Stimulated activated CD8-positive, alpha-beta memory T cell treated with anti-CD3 and anti-CD28 coated beads, Interleukin-2, amount 100 ng/mL, for 1 hour (primary cell): Measurements from ENCODE around the gene LEKR1.
"Not testable (repeated sequence)": the region's sequence is repeated elsewhere in the genome, so short reads cannot be mapped to it uniquely, and the experiment has no call there.

Experiments
- DNase-seq, 2 donors: peaks; one replicate each; pipeline ENCODE4 v3.0.0-alpha.2; 2020; ENCODE audit warnings: low read depth in 2 of 2

The LEKR1 gene

DNA sequence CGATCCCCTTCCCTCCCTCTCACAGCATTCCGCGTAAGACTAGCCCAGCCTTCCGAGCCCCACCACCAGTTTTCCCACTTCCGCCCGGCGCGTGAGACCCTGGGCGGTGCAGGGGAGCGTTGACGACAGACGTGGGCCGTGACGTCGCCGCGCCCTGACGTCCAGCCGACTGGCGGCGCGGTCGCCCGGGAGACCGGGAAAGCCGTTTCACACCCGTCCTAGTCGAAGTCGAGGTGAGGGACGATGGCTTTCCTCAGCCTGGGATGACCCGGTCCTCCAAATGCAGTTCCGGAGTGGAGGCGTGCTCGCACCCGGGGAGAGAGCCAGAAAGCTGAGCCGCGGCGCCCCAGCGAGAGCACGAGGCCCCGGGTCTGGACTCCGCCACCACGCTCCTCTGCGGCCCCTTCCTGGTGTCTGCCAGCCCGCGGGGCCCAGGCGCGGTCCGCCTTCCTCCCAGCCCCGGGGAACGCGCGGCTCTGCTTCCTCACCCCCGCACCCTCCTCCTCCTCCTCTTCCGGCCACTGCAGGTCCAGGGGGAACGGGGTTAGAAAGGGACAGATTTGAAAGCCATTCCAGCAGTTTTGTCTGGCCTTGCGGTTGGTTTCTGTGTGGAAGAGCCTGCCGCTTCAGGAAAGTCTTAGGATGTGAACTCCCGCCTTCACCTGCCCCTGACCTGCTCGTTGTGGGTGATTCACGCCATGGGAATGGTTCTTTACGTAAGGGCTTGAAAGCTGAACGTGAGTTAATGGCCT, at the start of gene LEKR1:
TSS of gene LEKR1 (plus strand) at position 210 of the 752 bp plus-strand sequence. CDS start 2,977 bp downstream, outside the sequence.
- DNase-seq = peak; percentile 35 to 41

GRCh38 chr3:156776871-156777270, 49.3 kb upstream of the LEKR1 start:
- DNase-seq = no peak

GRCh38 chr3:156781310-156782230, 44.6 kb upstream of the LEKR1 start:
- DNase-seq = no peak

- no peak for DNase-seq
These were observed 43.8 kb upstream of the LEKR1 start for GRCh38 chr3:156782319-156782718.

- no peak for DNase-seq
These were observed 43.2 kb upstream of the LEKR1 start for GRCh38 chr3:156782921-156783320.

- no peak for DNase-seq
These were observed 39.2 kb upstream of the LEKR1 start for GRCh38 chr3:156787001-156787400.

DNA sequence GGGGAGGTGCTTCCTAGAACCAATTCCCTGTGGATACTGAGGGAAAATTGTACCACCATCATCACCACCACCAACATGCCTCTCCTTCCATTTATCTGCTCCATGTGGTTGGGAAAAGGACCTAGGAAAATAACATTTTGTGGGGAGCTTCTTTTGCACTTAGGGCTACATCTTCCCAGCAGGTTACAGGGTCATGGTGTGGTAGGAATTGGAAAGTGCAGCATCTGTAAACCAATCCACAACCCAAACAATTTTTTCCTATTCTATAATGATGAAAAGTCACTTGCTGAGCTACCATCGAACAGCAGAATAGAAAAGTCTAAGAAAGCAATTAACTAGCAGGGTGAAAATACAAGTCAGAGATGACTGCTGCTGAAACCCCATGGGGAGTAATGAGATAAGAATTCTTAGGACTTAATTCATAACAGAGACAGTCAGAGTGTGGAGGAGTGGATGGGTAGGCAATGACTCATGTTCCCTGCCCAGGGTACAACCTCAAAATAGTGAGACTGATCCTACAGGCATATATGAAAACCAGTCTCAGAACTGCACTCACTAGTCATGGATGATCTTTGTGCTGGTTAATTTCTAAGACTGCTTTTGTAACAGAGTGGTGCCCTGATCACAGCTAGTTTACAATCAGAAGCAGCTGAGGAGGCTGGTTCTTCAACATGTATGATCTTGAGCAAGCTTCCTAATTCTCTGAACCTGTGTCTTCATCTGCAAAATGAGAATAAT, 38.1 kb upstream of the LEKR1 start:
- DNase-seq = no peak

GRCh38 chr3:156788846-156789245, 37.3 kb upstream of the LEKR1 start:
- DNase-seq = no peak

DNA sequence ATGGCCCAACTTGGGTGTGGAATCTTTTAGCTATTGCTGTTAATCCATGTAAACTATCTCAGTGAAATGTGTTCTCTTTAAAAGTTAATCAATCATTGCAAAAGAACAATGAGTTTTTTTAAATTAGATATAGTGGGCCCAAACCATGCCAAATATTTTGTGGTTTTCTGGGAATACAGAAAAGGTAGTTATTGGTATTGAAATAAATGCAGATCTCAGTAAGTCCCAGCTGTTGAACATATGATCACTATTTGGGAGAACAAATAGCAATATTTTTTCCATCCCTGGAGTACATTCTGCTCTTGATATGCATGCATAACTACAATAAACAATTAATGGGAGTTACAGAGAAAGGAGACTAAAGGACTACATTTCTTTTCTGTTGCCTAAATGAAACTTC, 36.0 kb upstream of the LEKR1 start:
- no peak for DNase-seq

DNA sequence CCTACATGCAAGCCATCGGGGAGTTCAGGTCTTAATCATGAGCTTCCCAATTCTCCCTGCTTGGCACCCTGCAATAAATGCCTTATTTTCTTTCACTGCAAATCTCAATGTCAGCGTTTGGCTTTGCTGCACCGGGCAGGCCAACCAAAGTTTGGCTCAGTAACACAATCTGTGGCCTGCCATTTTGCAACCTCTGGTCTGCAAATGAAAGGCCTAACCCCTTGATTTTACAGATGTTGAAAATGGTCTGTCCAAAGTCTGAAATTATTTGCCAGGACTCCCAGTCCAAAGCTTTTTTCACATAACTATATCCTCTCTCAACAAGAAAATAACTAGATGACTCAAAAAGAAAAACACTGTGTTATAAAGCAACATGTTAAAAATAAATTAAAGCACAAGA, 34.0 kb upstream of the LEKR1 start:
- DNase-seq = no peak

- no peak for DNase-seq
These were observed 33.6 kb upstream of the LEKR1 start for GRCh38 chr3:156792536-156792935.

GRCh38 chr3:156792945-156793344, 33.2 kb upstream of the LEKR1 start:
- DNase-seq = no peak

GRCh38 chr3:156793400-156793799, 32.8 kb upstream of the LEKR1 start:
- no peak for DNase-seq

- DNase-seq = no peak
These were observed 32.3 kb upstream of the LEKR1 start for GRCh38 chr3:156793851-156794250.

DNA sequence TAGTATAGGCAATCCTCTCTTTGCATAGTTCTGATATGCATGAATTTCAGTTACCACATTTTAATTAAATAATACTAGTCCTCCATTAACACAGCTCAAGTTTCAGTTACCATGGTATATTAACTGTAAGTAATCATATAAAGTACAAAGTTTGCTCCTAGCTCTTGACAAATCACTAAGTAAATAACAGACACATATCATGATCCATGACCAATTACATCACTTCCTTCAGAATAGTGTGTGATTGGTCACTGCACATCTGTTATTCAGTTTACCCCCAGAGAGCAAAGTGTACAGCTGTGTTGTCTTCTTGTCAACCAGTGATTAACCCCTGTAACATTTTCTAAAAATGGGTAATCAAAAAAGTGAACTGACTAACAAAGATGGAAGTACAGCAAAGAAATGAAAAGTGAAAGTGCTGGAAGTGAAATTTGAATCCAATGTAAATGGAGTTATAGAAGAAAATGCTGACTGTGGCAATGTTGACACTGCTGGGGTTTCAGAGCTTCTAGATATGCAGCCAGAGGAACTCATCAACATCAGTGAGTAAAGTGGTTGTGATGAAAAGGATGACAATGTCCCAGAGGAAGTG, 30.2 kb upstream of the LEKR1 start:
- no peak for DNase-seq

DNA sequence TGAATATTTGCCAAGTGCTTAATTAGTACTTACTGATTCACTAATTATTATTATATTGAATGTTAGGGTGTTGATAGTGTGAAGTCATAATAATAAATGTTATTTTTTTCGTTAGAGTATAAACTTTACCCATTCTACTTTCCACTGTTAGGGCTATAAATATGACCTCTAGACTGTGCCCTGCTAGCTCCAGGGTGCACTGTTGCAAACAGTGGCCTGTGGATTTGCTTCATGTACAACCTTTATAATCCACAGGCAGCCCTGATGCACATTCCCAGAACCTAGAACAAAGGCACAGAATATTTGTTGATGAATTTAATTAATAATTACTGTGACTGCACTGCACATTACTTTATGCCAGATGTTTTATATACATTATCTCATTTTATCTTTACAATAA, 28.8 kb upstream of the LEKR1 start:
- DNase-seq = no peak

DNA sequence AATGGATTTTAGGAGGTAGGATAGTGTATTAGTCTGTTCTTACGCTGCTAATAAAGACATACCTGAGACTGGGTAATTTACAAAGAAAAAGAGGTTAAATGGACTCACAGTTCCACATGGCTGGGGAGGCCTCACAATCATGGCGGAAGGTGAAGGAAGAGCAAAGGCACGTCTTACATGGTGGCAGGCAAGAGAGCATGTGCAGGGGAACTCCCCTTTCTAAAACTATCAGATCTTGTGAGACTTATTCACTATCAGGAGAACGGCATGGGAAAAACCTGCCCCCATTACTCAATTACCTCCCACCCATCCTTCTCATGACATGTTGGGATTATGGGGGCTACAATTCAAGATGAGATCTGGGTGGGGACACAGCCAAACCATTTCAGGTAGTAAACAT, 25.9 kb upstream of the LEKR1 start:
- DNase-seq = not testable (repeated sequence)

DNA sequence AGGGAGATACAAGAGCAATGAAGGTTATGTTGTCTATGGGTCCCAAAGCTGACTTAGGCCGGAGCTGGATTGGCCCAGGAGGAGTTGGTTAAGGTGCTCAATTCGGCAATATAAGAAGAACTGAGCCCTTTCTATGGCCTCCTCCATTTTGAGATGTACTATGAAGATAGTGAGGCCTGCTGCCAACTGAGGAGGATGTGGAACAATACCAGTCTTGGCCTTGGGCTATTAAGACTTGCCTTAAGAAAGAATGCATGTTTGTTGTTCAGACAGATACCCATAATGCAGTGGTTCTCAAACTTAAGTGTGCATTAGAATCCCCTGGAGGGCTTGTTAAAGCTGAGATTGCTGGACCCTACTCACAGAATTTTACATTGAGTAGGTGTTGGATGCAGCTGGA, 24.4 kb upstream of the LEKR1 start:
- DNase-seq = no peak

DNA sequence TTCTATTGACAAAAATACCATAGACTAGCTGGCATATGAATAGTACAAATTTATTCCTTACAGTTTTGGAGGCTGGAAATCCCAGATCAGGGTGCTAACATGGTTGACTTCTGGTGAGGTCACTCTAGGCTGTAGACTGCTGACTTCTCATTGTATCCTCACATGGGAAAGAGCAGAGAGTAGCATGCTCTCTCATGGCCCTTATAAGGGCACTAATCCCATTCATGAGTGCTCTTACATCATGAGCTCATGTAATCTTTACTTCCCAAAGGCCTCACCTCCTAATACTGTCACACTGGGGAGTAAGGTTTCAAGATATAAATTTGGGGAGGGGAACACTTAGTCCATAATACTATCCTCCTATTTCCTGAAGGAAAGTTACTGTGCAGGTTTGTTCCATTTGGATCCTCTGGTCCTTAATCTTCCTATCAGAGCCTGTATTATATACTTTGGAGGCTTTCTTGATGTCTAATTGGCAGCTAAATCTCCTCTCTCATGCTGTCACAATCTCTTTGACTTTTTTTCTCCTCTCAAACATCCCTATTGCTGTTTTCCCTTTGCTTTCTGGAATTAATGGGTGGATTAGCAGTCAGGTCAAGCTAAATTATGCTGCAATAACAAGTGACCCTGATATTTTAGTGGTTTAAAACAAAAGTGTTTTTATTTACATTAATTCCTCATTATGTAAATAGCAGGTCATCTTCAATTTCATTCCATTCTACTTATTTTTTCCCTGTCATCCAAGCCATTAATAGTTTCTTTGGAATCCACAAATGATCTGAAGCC, 23.1 kb upstream of the LEKR1 start:
- DNase-seq = no peak

GRCh38 chr3:156803952-156804741, 22.0 kb upstream of the LEKR1 start:
- DNase-seq = no peak
